Measurements from ENCODE around the gene SMPD1.

Gene SMPD1

DNA sequence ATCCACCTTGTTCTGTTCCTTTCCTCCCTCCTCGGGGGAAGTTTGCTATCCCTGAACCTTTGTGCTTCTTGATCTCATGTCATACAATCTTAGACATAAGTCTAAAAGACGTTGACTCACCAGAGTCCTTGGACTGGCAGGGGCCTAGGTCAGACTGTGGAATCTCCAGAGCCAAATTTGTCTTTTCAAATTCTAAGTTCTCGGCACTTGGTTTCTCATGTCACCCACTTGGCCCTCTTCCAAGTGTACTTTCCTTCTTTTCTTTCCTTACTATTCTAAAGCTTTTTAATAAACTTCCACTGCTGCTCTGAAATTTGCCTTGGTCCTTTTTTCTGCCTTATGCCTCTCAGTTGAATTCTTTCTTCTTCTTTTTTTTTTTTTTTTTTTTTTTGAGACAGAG is 30.1 kb upstream of the SMPD1 start:
- Histone ChIP-seq H3K9ac (ENCODE audit: low read length) (no peak overlapping the region), H3K9me2 (replicated peaks; ENCODE audit: insufficient read depth, low read length) (no peaks in the 10 kb centered on the region), H3K79me2 (ENCODE audit: insufficient read depth, low read length) (no peaks in the 10 kb centered on the region), H3K27me3 (ENCODE audit: low read length) (no peaks in the 10 kb centered on the region), H3K9me3 (ENCODE audit: insufficient read depth, low read length) (no peaks in the 10 kb centered on the region), H3K4me3 (ENCODE audit: insufficient read depth, low read length, poor library complexity, severe bottlenecking) (no peak overlapping the region), H3K27ac (ENCODE audit: low read depth, low read length) (no peak overlapping the region), H3F3A (ENCODE audit: insufficient read depth) (no peaks in the 10 kb centered on the region), H3K4me2 (ENCODE audit: low read depth, low read length, poor library complexity, severe bottlenecking) (no peak overlapping the region), H4K20me1 (ENCODE audit: low read depth, low read length) (no peaks in the 10 kb centered on the region), H3K36me3 (ENCODE audit: low read length) (no peaks in the 10 kb centered on the region), H2AFZ (ENCODE audit: low read depth, low read length, severe bottlenecking) (no peak overlapping the region)
- TF ChIP-seq EZH2phosphoT487 (conservative IDR thresholded peaks at IDR 0.05; ENCODE audit: low read length), result no peak
- TF ChIP-seq, protein P1, sequence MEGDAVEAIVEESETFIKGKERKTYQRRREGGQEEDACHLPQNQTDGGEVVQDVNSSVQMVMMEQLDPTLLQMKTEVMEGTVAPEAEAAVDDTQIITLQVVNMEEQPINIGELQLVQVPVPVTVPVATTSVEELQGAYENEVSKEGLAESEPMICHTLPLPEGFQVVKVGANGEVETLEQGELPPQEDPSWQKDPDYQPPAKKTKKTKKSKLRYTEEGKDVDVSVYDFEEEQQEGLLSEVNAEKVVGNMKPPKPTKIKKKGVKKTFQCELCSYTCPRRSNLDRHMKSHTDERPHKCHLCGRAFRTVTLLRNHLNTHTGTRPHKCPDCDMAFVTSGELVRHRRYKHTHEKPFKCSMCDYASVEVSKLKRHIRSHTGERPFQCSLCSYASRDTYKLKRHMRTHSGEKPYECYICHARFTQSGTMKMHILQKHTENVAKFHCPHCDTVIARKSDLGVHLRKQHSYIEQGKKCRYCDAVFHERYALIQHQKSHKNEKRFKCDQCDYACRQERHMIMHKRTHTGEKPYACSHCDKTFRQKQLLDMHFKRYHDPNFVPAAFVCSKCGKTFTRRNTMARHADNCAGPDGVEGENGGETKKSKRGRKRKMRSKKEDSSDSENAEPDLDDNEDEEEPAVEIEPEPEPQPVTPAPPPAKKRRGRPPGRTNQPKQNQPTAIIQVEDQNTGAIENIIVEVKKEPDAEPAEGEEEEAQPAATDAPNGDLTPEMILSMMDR (IDR thresholded peaks at IDR 0.05; ENCODE audit: insufficient read depth, low read length, poor library complexity, severe bottlenecking), result no peak

- Histone ChIP-seq H3K27me3 (ENCODE audit: low read length) (no peaks in the 10 kb centered on the region), H3K4me2 (ENCODE audit: low read depth, low read length, poor library complexity, severe bottlenecking) (no peak overlapping the region), H3K36me3 (ENCODE audit: low read length) (no peaks in the 10 kb centered on the region), H3K4me3 (ENCODE audit: insufficient read depth, low read length, poor library complexity, severe bottlenecking) (no peak overlapping the region), H3F3A (ENCODE audit: insufficient read depth) (no peaks in the 10 kb centered on the region), H3K9me3 (ENCODE audit: insufficient read depth, low read length) (no peaks in the 10 kb centered on the region), H3K9me2 (replicated peaks; ENCODE audit: insufficient read depth, low read length) (no peaks in the 10 kb centered on the region), H3K27ac (ENCODE audit: low read depth, low read length) (no peak overlapping the region), H3K79me2 (ENCODE audit: insufficient read depth, low read length) (no peaks in the 10 kb centered on the region), H4K20me1 (ENCODE audit: low read depth, low read length) (no peaks in the 10 kb centered on the region), H2AFZ (ENCODE audit: low read depth, low read length, severe bottlenecking) (no peak overlapping the region), H3K9ac (ENCODE audit: low read length) (no peak overlapping the region)
- TF ChIP-seq EZH2phosphoT487 (conservative IDR thresholded peaks at IDR 0.05; ENCODE audit: low read length), result no peak
Observed at GRCh38 chr11:6362185-6362872, 27.9 kb upstream of the SMPD1 start.

DNA sequence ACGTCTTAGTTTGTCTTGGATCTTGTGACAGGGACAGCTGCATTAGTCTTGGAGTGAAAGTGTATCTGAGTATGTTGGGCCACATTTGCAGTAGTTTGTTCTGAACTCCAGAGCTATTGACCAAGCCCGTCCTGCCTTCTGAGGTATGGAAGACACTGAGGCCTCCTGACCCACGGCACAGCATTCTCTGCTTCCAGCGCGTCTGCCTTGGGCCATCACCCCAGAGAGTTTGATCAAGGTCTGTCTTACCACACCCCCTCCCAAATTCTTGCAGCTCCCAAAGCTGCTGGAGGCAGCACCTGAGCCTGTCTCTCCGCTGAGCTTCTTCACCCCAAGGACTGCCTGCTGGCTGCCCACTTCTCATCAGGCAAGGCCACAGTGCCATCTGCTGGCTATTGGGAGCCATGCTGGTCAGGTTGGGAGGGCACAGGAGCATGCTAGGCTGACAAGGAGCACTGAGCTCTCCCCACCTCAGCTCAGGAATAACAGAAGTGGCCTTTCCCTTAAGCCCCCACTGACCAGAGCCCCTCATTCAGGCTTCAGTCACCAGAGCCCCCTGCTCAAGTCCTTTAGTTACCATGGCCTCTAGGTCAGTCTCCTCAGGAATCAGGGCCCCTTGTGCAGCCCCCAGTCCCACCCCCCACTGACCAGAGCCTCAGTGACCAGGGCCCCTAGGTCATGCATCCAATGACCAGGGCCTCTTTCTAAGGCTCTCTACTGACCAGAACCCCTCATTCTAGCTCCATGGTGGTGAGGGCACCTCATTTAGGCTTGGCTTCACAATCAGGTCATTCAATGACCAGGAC is 27.2 kb upstream of the SMPD1 start:
- no peak overlapping the region for H3K27ac ChIP-seq (ENCODE audit: low read depth, low read length)
- H3K9me2 ChIP-seq (replicated peaks; ENCODE audit: insufficient read depth, low read length), result no peaks in the 10 kb centered on the region
- TF ChIP-seq, protein P1 (IDR thresholded peaks at IDR 0.05; ENCODE audit: insufficient read depth, low read length, poor library complexity, severe bottlenecking), result peak; percentile 97
- no peak for TF ChIP-seq EZH2phosphoT487 (conservative IDR thresholded peaks at IDR 0.05; ENCODE audit: low read length)
- no peaks in the 10 kb centered on the region for H3K9me3 ChIP-seq (ENCODE audit: insufficient read depth, low read length)
- H4K20me1 ChIP-seq (ENCODE audit: low read depth, low read length), result no peaks in the 10 kb centered on the region
- no peaks in the 10 kb centered on the region for H3F3A ChIP-seq (ENCODE audit: insufficient read depth)
- H3K36me3 ChIP-seq (ENCODE audit: low read length), result no peaks in the 10 kb centered on the region
- H3K27me3 ChIP-seq (ENCODE audit: low read length), result no peaks in the 10 kb centered on the region
- H3K4me2 ChIP-seq (ENCODE audit: low read depth, low read length, poor library complexity, severe bottlenecking), result no peak overlapping the region
- no peak overlapping the region for H2AFZ ChIP-seq (ENCODE audit: low read depth, low read length, severe bottlenecking)
- no peaks in the 10 kb centered on the region for H3K79me2 ChIP-seq (ENCODE audit: insufficient read depth, low read length)
- H3K4me3 ChIP-seq (ENCODE audit: insufficient read depth, low read length, poor library complexity, severe bottlenecking), result no peak overlapping the region
- no peak overlapping the region for H3K9ac ChIP-seq (ENCODE audit: low read length)

GRCh38 chr11:6365659-6366058 is 24.6 kb upstream of the SMPD1 start:
- Histone ChIP-seq H3K27ac (ENCODE audit: low read depth, low read length) (no peak overlapping the region), H3K4me2 (ENCODE audit: low read depth, low read length, poor library complexity, severe bottlenecking) (no peak overlapping the region), H2AFZ (ENCODE audit: low read depth, low read length, severe bottlenecking) (no peak overlapping the region), H3K27me3 (ENCODE audit: low read length) (no peaks in the 10 kb centered on the region), H3F3A (ENCODE audit: insufficient read depth) (no peaks in the 10 kb centered on the region), H3K36me3 (ENCODE audit: low read length) (no peaks in the 10 kb centered on the region), H3K79me2 (ENCODE audit: insufficient read depth, low read length) (no peaks in the 10 kb centered on the region), H4K20me1 (ENCODE audit: low read depth, low read length) (no peaks in the 10 kb centered on the region), H3K9me3 (ENCODE audit: insufficient read depth, low read length) (no peaks in the 10 kb centered on the region), H3K4me3 (ENCODE audit: insufficient read depth, low read length, poor library complexity, severe bottlenecking) (no peak overlapping the region), H3K9me2 (replicated peaks; ENCODE audit: insufficient read depth, low read length) (no peaks in the 10 kb centered on the region), H3K9ac (ENCODE audit: low read length) (no peak overlapping the region)
- no peak for TF ChIP-seq EZH2phosphoT487 (conservative IDR thresholded peaks at IDR 0.05; ENCODE audit: low read length)
- TF ChIP-seq, protein P1 (IDR thresholded peaks at IDR 0.05; ENCODE audit: insufficient read depth, low read length, poor library complexity, severe bottlenecking), result no peak

Measured in SU-DHL-6 (cell line).